Activated T-cell treated with anti-CD3 and anti-CD28 coated beads, Interleukin-2, amount 50 U/mL, for 24 hours (primary cell): ENCODE data around the gene AEN.

ENCODE experiments used
- DNase-seq: peaks from one replicate; pipeline ENCODE4 v3.0.0-alpha.2; 2020
- H3K27ac Mint-ChIP-seq: 2 replicates; pipeline ENCODE4 v1.8.0; 2020; ENCODE audit warnings: mild to moderate bottlenecking, mixed read lengths
- H3K27me3 Mint-ChIP-seq: 2 replicates; pipeline ENCODE4 v1.8.0; 2020; ENCODE audit warnings: mixed read lengths
- H3K36me3 Mint-ChIP-seq: 2 replicates; pipeline ENCODE4 v1.8.0; 2020; ENCODE audit warnings: low read depth, mixed read lengths
- H3K4me1 Mint-ChIP-seq: 2 replicates; pipeline ENCODE4 v1.8.0; 2020; ENCODE audit warnings: low read depth, mixed read lengths
- H3K4me3 Mint-ChIP-seq: 2 replicates; pipeline ENCODE4 v1.8.0; 2020; ENCODE audit warnings: mild to moderate bottlenecking, moderate library complexity, mixed read lengths
- H3K9me3 Mint-ChIP-seq: 2 replicates; pipeline ENCODE4 v1.8.0; 2020; ENCODE audit warnings: mixed read lengths

AEN gene

GRCh38 chr15:88648357-88649214 is 27.4 kb downstream of the AEN start:
- Mint-ChIP-seq H3K4me3 (peak overlapping the region; percentile 68), H3K4me1 (peaks cover 86% of the 10 kb centered on the region), H3K36me3 (peaks cover 69% of the 10 kb centered on the region), H3K27ac (peak overlapping the region; percentile 97), H3K27me3 (no peaks in the 10 kb centered on the region), H3K9me3 (no peaks in the 10 kb centered on the region)
- DNase-seq: peak; percentile 54

DNA sequence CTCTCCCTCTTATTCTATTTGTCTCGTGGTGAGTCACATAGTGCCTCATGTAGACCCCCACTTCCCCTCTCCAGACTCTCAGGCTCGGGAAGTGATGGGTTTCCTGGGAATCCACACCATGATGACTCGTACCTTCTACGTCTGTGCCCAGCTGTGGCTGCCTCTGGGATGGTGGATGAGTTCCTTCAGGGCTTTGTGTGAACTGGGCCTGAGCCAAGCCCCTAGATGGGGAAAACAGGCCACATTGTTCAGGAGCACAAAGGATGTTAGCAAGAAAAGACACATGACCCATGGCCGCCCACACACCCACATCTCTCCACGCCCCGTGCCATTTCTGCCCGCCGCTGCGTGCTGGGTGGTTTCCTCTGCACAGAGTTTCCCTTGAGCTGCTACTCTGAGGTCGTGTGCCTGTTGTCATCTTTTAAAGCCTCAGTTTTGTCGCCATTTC is 28.2 kb downstream of the AEN start:
- H3K27me3 Mint-ChIP-seq: no peaks in the 10 kb centered on the region
- H3K4me3 Mint-ChIP-seq: peak overlapping the region; percentile 68
- peaks cover 85% of the 10 kb centered on the region for H3K4me1 Mint-ChIP-seq
- H3K36me3 Mint-ChIP-seq: peaks cover 69% of the 10 kb centered on the region
- peak overlapping the region; percentile 97 for H3K27ac Mint-ChIP-seq
- H3K9me3 Mint-ChIP-seq: no peaks in the 10 kb centered on the region
- peak; percentile 84 for DNase-seq

DNA sequence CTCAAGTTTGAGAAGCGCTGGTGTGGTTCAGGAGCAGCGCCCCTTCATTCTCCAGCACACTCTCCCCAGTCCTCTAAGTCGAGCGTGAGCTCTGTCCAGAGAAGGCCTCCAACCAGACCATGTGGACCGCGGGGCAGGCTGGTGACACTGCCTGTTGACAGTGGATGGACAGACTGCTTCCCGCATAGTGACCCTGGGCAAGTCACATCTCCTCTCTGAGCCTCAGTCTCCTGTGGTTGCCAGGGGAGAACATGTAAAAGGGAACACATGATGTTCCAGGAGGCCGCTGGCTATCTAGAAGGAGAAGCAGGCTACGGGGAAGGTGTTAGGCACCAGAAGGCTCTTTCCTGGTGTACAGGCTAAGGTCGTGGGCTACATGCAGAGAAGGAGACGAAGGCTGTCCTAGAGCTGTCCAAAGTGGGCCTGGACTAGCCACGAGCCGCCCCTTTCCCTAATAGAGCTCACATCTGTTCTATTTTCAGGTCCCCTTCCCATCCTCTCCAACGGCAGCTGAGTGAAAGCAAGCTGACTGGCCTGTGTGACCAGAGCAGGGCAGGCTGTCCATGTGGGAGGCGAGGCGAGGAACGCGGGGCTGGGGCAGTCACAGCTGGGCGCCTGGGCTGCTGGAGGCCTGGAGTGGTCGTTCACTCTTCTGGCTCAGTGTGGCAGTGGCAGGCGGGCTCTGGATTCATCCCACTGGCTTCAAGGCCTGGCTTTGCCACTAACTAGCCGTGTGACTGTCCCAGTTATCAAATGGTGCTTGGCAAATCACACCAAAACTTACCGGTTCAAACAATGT is 28.8 kb downstream of the AEN start:
- peak overlapping the region; percentile 68 for H3K4me3 Mint-ChIP-seq
- H3K4me1 Mint-ChIP-seq: peaks cover 86% of the 10 kb centered on the region
- no peak for DNase-seq
- peaks cover 69% of the 10 kb centered on the region for H3K36me3 Mint-ChIP-seq
- peak overlapping the region; percentile 97 for H3K27ac Mint-ChIP-seq
- no peaks in the 10 kb centered on the region for H3K9me3 Mint-ChIP-seq
- H3K27me3 Mint-ChIP-seq: no peaks in the 10 kb centered on the region

- H3K27ac Mint-ChIP-seq: peak overlapping the region; percentile 97
- peaks cover 86% of the 10 kb centered on the region for H3K4me1 Mint-ChIP-seq
- H3K9me3 Mint-ChIP-seq: no peaks in the 10 kb centered on the region
- DNase-seq: peak; percentile 28
- H3K4me3 Mint-ChIP-seq: no peak overlapping the region
- H3K36me3 Mint-ChIP-seq: peaks cover 64% of the 10 kb centered on the region
- H3K27me3 Mint-ChIP-seq: no peaks in the 10 kb centered on the region
Observed at GRCh38 chr15:88650556-88650955, 29.4 kb downstream of the AEN start.

DNA sequence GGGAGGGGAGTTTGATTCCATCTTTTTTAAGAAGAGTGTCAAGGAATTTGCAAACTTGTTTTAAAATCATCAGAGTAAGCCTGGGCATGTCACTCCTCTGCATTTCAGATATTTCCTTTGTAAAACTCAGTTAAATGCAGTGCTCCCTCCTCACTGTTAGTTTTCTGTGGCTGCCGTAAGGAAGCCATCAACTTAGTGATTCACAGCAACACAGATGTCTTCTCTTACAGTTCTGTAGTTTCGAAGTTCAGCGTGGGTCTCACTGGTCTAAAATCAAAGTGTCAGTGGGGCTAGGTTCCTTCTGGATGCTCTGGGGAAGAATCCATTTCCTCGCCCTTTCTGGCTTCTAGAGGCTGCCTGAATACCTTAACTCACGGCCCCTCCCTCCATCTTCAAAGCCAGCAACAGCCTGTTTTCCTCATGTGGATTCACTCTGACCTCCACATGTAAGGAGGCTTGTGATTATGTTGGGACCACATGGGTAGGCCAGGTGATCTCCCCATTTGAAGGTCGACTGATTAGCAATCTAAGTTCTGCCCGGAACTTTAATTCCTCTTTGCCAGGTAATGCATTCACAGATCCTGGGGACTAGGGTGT is 30.1 kb downstream of the AEN start:
- DNase-seq: no peak
- Mint-ChIP-seq H3K27me3 (no peaks in the 10 kb centered on the region), H3K4me1 (peaks cover 86% of the 10 kb centered on the region), H3K27ac (peak overlapping the region; percentile 97), H3K9me3 (no peaks in the 10 kb centered on the region), H3K4me3 (no peak overlapping the region), H3K36me3 (peaks cover 58% of the 10 kb centered on the region)

DNA sequence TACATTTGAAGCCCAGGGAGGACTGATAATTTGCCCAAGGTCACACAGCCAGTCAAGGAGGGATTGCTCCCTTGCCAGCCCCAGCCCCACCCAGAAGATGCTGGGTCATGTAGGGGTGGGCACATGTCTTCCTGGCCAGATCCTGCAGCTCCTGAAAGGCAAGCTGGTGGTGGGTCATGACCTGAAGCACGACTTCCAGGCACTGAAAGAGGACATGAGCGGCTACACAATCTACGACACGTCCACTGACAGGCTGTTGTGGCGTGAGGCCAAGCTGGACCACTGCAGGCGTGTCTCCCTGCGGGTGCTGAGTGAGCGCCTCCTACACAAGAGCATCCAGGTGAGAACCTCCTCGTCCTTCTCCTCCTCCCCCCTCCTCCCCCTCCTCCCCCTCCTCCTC is 30.8 kb downstream of the AEN start:
- Mint-ChIP-seq H3K27ac (peak overlapping the region; percentile 97), H3K4me3 (no peak overlapping the region), H3K4me1 (peaks cover 84% of the 10 kb centered on the region), H3K27me3 (no peaks in the 10 kb centered on the region), H3K36me3 (peaks cover 52% of the 10 kb centered on the region), H3K9me3 (no peaks in the 10 kb centered on the region)
- peak; percentile 30 for DNase-seq

- Mint-ChIP-seq H3K9me3 (no peaks in the 10 kb centered on the region), H3K27ac (peak overlapping the region; percentile 91), H3K36me3 (peaks cover 46% of the 10 kb centered on the region), H3K4me1 (peaks cover 84% of the 10 kb centered on the region), H3K4me3 (no peak overlapping the region), H3K27me3 (no peaks in the 10 kb centered on the region)
- DNase-seq: peak; percentile 31
Observed at GRCh38 chr15:88652456-88653199, 31.5 kb downstream of the AEN start.

- Mint-ChIP-seq H3K4me1 (peaks cover 84% of the 10 kb centered on the region), H3K9me3 (no peaks in the 10 kb centered on the region), H3K27ac (peak overlapping the region; percentile 91), H3K4me3 (no peak overlapping the region), H3K36me3 (peaks cover 43% of the 10 kb centered on the region), H3K27me3 (no peaks in the 10 kb centered on the region)
- DNase-seq: peak; percentile 31
Observed at GRCh38 chr15:88653200-88654064, 32.3 kb downstream of the AEN start.

GRCh38 chr15:88654430-88655102 is 33.4 kb downstream of the AEN start:
- peaks cover 33% of the 10 kb centered on the region for H3K36me3 Mint-ChIP-seq
- peak overlapping the region; percentile 30 for H3K27ac Mint-ChIP-seq
- DNase-seq: no peak
- no peak overlapping the region for H3K4me3 Mint-ChIP-seq
- H3K9me3 Mint-ChIP-seq: no peaks in the 10 kb centered on the region
- peaks cover 84% of the 10 kb centered on the region for H3K4me1 Mint-ChIP-seq
- H3K27me3 Mint-ChIP-seq: no peaks in the 10 kb centered on the region

DNA sequence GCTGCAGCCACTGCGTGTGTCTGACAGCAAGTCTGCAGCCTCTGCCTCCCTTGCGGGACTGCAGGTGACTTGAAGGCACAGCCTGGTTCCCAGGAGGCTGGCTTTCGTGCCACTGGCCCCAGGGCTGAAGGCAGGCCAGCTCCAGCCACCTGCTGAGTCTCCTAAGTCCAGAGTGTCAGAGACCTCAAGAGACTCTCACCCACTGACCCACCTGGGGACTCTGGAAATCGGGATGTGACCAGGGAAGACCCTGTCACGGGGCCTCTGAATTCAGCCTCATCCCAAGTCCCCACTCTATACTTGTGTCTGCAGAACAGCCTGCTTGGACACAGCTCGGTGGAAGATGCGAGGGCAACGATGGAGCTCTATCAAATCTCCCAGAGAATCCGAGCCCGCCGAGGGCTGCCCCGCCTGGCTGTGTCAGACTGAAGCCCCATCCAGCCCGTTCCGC is 34.0 kb downstream of the AEN start:
- H3K27me3 Mint-ChIP-seq: no peaks in the 10 kb centered on the region
- H3K4me3 Mint-ChIP-seq: no peak overlapping the region
- peak overlapping the region; percentile 20 for H3K27ac Mint-ChIP-seq
- peak; percentile 31 for DNase-seq
- H3K9me3 Mint-ChIP-seq: no peaks in the 10 kb centered on the region
- peaks cover 30% of the 10 kb centered on the region for H3K36me3 Mint-ChIP-seq
- peaks cover 83% of the 10 kb centered on the region for H3K4me1 Mint-ChIP-seq

- peaks cover 85% of the 10 kb centered on the region for H3K4me1 Mint-ChIP-seq
- no peak overlapping the region for H3K4me3 Mint-ChIP-seq
- DNase-seq: no peak
- H3K27me3 Mint-ChIP-seq: no peaks in the 10 kb centered on the region
- H3K9me3 Mint-ChIP-seq: no peaks in the 10 kb centered on the region
- peaks cover 27% of the 10 kb centered on the region for H3K36me3 Mint-ChIP-seq
- peak overlapping the region; percentile 61 for H3K27ac Mint-ChIP-seq
Observed at GRCh38 chr15:88655800-88656488, 34.8 kb downstream of the AEN start.

DNA sequence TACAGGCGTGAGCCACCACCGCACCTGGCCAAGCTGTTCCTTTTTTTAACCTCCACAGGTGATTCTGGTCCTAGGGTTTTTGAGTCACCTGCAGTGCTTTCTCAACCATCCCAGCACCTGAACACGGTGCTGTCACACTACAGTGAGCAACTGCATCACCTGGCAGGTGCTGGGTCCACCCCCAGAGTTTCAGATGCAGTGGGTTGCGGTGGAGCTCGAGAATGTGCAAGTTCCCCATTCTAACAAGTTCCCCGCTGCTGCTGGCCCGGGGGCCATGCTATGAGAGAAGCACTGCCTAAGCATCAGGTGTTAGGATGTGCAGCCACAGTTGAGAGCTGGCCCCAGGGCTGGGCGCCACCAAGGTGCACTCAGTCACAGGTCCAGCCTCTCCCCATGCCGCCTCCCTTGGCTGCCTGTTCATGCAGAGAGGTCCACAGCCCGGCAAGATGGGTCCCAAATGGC is 35.7 kb downstream of the AEN start:
- Mint-ChIP-seq H3K36me3 (peaks cover 20% of the 10 kb centered on the region), H3K27me3 (no peaks in the 10 kb centered on the region), H3K9me3 (no peaks in the 10 kb centered on the region), H3K4me3 (no peak overlapping the region), H3K27ac (peak overlapping the region; percentile 63), H3K4me1 (peaks cover 80% of the 10 kb centered on the region)
- no peak for DNase-seq
